GM19193 (cell line): ENCODE measurements around the gene GPRC5C.
A peak's percentile ranks its signal among the peaks of the same experiment; 100 is the strongest.

Source experiments
- POLR2A ChIP-seq: IDR thresholded peaks from 4 replicates; pipeline ENCODE4 v1.6.1; 2011; ENCODE audit not compliant: insufficient read depth, insufficient read length; ENCODE audit errors: extremely low read depth

Gene GPRC5C

GRCh38 chr17:74452841-74453661 is 21.2 kb downstream of the GPRC5C start:
- TF ChIP-seq POLR2A: no peak

GRCh38 chr17:74453665-74454196 is 21.8 kb downstream of the GPRC5C start:
- TF ChIP-seq POLR2A: no peak

- TF ChIP-seq POLR2A: peak; percentile 26
Observed at GRCh38 chr17:74454197-74455024, 22.5 kb downstream of the GPRC5C start.

GRCh38 chr17:74455025-74455545 is 23.2 kb downstream of the GPRC5C start:
- no peak for TF ChIP-seq POLR2A

GRCh38 chr17:74455821-74456220 is 23.9 kb downstream of the GPRC5C start:
- no peak for TF ChIP-seq POLR2A

- TF ChIP-seq POLR2A: no peak
Observed at GRCh38 chr17:74457146-74457819, 25.4 kb downstream of the GPRC5C start.

- no peak for TF ChIP-seq POLR2A
Observed at GRCh38 chr17:74457820-74458166, 25.9 kb downstream of the GPRC5C start.

- TF ChIP-seq POLR2A: no peak
Observed at GRCh38 chr17:74458835-74459234, 26.9 kb downstream of the GPRC5C start.

- TF ChIP-seq POLR2A: no peak
Observed at GRCh38 chr17:74459622-74460021, 27.7 kb downstream of the GPRC5C start.

GRCh38 chr17:74460241-74460640 is 28.4 kb downstream of the GPRC5C start:
- no peak for TF ChIP-seq POLR2A

- TF ChIP-seq POLR2A: no peak
Observed at GRCh38 chr17:74460996-74461395, 29.1 kb downstream of the GPRC5C start.

- TF ChIP-seq POLR2A: no peak
Observed at GRCh38 chr17:74461611-74462010, 29.7 kb downstream of the GPRC5C start.

- TF ChIP-seq POLR2A: no peak
Observed at GRCh38 chr17:74464730-74465377, 33.0 kb downstream of the GPRC5C start.

GRCh38 chr17:74465378-74466110 is 33.7 kb downstream of the GPRC5C start:
- TF ChIP-seq POLR2A: no peak
